Measurements from ENCODE around the gene DUSP5. TPM values are rescaled to one million over a fixed set of nuclear protein-coding genes. Genes with fewer than 3 reads are reported as not detected.

DUSP5 gene
- total and polyA plus RNA-seq, 10 of the 15 experiments (the other 5 are each of a cell fraction or from before 2014, with no cell fraction given): 2.1 to 95.9 (median 23.4) TPM

DNA sequence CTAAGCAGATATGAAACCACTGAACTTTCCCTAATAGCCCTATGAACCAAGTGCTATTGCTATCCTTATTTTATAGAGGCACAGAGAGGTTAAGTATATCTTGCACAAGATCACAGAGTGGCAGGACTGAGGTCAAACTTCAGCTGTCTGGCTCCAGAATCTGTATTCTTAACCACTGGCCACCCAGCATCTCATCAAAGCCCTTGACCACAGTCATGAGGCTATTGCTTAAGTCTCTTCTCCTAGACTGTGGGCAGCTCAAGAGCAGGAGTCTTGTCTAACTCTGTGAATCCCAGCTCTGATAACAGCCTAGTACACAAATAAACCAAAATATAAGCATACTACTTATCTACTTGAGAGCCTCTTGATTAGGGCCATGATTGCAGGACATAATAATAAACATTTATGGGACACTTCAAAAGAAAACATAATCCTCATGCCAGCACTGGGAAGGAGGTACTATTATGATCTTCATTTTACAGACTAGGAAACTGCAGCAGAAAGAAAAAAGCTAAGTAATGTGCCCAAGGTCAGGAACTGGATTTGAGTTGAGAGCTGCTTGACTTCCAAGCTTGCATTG is 47.3 kb downstream of the DUSP5 start:
- Histone ChIP-seq H3K4me2 (ENCODE audit: control insufficient read depth, insufficient read depth) (no peak overlapping the region), H3K27me3 (replicated peaks in 1 of 2; ENCODE audit: control insufficient read depth in 2 of 2, insufficient read depth in 2 of 2, low read length in 1 of 2) (no peaks in the 10 kb centered on the region), H3K36me3 (ENCODE audit: control insufficient read depth in 2 of 2, insufficient read depth in 2 of 2, low read length in 1 of 2) (no peaks in the 10 kb centered on the region), H2AFZ (ENCODE audit: control insufficient read depth, low read depth, low read length) (no peak overlapping the region), H3K4me3 (no peak overlapping the region), H3K27ac (ENCODE audit: control insufficient read depth, insufficient read depth) (no peak overlapping the region), H3K9me3 (replicated peaks; ENCODE audit: control insufficient read depth, insufficient read depth, low read length) (no peaks in the 10 kb centered on the region), H3K79me2 (ENCODE audit: control insufficient read depth, insufficient read depth, low read length) (no peaks in the 10 kb centered on the region), H3K9ac (ENCODE audit: control insufficient read depth, insufficient read depth, low read length) (no peak overlapping the region), H3K4me1 (ENCODE audit: control insufficient read depth, insufficient read depth, low read length) (peaks cover 5% of the 10 kb centered on the region), H4K20me1 (ENCODE audit: control insufficient read depth, insufficient read depth) (no peaks in the 10 kb centered on the region)
- RAD21 ChIA-PET (ENCODE audit: unreplicated experiment): interaction anchor here (0.8 to 8.2 kb wide), 17 partner anchors 9 to 237 kb away, joined by 3 to 151 read pairs (median 7); partner anchors contain the start of gene SMNDC1
- DNase-seq (ENCODE audit: low read depth, low spot score) (no peak), ATAC-seq (no peak), FAIRE-seq (no peak)
- BruUV-seq (replicated peaks): no TSS peak
- in situ Hi-C loops (cut with MboI) (loop anchor here (5.0 kb wide), 2 partner anchors 193 to 233 kb away; no protein-coding TSS in a partner anchor), intact Hi-C loops (cut with micrococcal nuclease; ENCODE audit: unreplicated experiment) (no loop called here)
- SMC1A ChIA-PET (ENCODE audit: uncharacterized antibody, unreplicated experiment): interaction anchor here (0.6 to 10.2 kb wide), 22 partner anchors 10 to 1004 kb away, joined by 3 to 191 read pairs (median 8); partner anchors contain the start of gene SMNDC1
- CTCF ChIA-PET: interaction anchor here (0.6 to 9.8 kb wide), 15 partner anchors 10 to 407 kb away, joined by 3 to 191 read pairs (median 14); partner anchors contain the start of gene SMNDC1
- POLR2A ChIA-PET: interaction anchor here (0.6 to 3.1 kb wide), 4 partner anchors 12 to 189 kb away, joined by 3 to 19 read pairs (median 6); no protein-coding TSS in a partner anchor
- TF ChIP-seq SIN3A (IDR thresholded peaks at IDR 0.05; ENCODE audit: low read depth, low read length) (no peak), CUX1 (IDR thresholded peaks at IDR 0.05; ENCODE audit: insufficient replicate concordance, low read depth, low read length) (no peak), PKNOX1 (IDR thresholded peaks at IDR 0.05) (no peak), MYB (IDR thresholded peaks at IDR 0.05; ENCODE audit: borderline replicate concordance, low read depth, low read length) (no peak), RAD51 (IDR thresholded peaks at IDR 0.05) (no peak), RCOR1 (conservative IDR thresholded peaks at IDR 0.05; ENCODE audit: low read depth, low read length) (no peak), ASH2L (IDR thresholded peaks at IDR 0.05; ENCODE audit: borderline replicate concordance, low read depth) (no peak), KDM1A (IDR thresholded peaks at IDR 0.05; ENCODE audit: borderline replicate concordance) (no peak), MEF2B (IDR thresholded peaks at IDR 0.05; ENCODE audit: partially characterized antibody, poor library complexity, severe bottlenecking) (no peak), RBBP5 (conservative IDR thresholded peaks at IDR 0.05) (no peak), NFYA (IDR thresholded peaks at IDR 0.05; ENCODE audit: borderline replicate concordance, low read depth, low read length) (no peak), BACH1 (IDR thresholded peaks at IDR 0.05; ENCODE audit: borderline replicate concordance) (no peak), NR2C2 (IDR thresholded peaks at IDR 0.05; ENCODE audit: borderline replicate concordance, control insufficient read depth, insufficient read length, low read depth) (no peak), FOXK2 (IDR thresholded peaks at IDR 0.05) (no peak), MXI1 (IDR thresholded peaks at IDR 0.05; ENCODE audit: low read depth, low read length) (no peak)
- TF ChIP-seq, protein P1, sequence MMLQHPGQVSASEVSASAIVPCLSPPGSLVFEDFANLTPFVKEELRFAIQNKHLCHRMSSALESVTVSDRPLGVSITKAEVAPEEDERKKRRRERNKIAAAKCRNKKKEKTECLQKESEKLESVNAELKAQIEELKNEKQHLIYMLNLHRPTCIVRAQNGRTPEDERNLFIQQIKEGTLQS (IDR thresholded peaks at IDR 0.05; ENCODE audit: borderline replicate concordance, extremely low read depth, low read depth, low read length): no peak
- TF ChIP-seq, protein P2, sequence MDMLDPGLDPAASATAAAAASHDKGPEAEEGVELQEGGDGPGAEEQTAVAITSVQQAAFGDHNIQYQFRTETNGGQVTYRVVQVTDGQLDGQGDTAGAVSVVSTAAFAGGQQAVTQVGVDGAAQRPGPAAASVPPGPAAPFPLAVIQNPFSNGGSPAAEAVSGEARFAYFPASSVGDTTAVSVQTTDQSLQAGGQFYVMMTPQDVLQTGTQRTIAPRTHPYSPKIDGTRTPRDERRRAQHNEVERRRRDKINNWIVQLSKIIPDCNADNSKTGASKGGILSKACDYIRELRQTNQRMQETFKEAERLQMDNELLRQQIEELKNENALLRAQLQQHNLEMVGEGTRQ (IDR thresholded peaks at IDR 0.05; ENCODE audit: borderline replicate concordance, low read depth, low read length): no peak
